A172 (cell line): ENCODE results near the gene TNFAIP3. TPM values are rescaled to one million over a fixed set of nuclear protein-coding genes. Genes with fewer than 3 reads are reported as not detected.
"Not testable (repeated sequence)": the region's sequence is repeated elsewhere in the genome, so short reads cannot be mapped to it uniquely, and the experiment has no call there.

Experiments used
- DNase-seq: peaks from one replicate; pipeline ENCODE4 v3.0.0-alpha.2; 2015; ENCODE audit warnings: low spot score
- total RNA-seq: library from RNA; depleted of rRNA; stranded (reverse); fragments of >200 nt; shearing (Covaris generic); gene quantifications from 2 replicates; pipeline ENCODE4 v1.2.3, GENCODE V29; 2014; rRNA removed

The TNFAIP3 gene
- total RNA-seq, result 1.2 and 1.6 TPM in 2 replicates

GRCh38 chr6:137866914-137867684, at the start of gene TNFAIP3:
Gene TNFAIP3, plus strand, starts transcription at chr6:137867259. Its CDS starts 3,969 bp downstream, at chr6:137871228.
- DNase-seq, result peak; percentile 85

GRCh38 chr6:137818440-137818839, 48.6 kb upstream of the TNFAIP3 start:
- DNase-seq, result no peak

GRCh38 chr6:137819740-137820139, 47.3 kb upstream of the TNFAIP3 start:
- DNase-seq, result no peak

GRCh38 chr6:137820425-137820824, 46.6 kb upstream of the TNFAIP3 start:
- DNase-seq, result no peak

GRCh38 chr6:137820952-137821351, 46.1 kb upstream of the TNFAIP3 start:
- DNase-seq, result no peak

GRCh38 chr6:137821491-137821890, 45.6 kb upstream of the TNFAIP3 start:
- DNase-seq, result no peak

GRCh38 chr6:137823826-137824555, 43.1 kb upstream of the TNFAIP3 start:
- DNase-seq, result peak; percentile 27

GRCh38 chr6:137824556-137824879, 42.5 kb upstream of the TNFAIP3 start:
- DNase-seq, result no peak

- DNase-seq, result no peak
Observed at GRCh38 chr6:137824896-137825295, 42.2 kb upstream of the TNFAIP3 start.

- no peak for DNase-seq
Observed at GRCh38 chr6:137827411-137827940, 39.6 kb upstream of the TNFAIP3 start.

- DNase-seq, result no peak
Observed at GRCh38 chr6:137827977-137828810, 38.9 kb upstream of the TNFAIP3 start.

GRCh38 chr6:137829641-137830083, 37.4 kb upstream of the TNFAIP3 start:
- DNase-seq, result peak; percentile 73

- no peak for DNase-seq
Observed at GRCh38 chr6:137830511-137830911, 36.5 kb upstream of the TNFAIP3 start.

- peak; percentile 90 for DNase-seq
Observed at GRCh38 chr6:137832110-137832509, 34.9 kb upstream of the TNFAIP3 start.

GRCh38 chr6:137834508-137834907, 32.6 kb upstream of the TNFAIP3 start:
- DNase-seq, result no peak

- no peak for DNase-seq
Observed at GRCh38 chr6:137836788-137837187, 30.3 kb upstream of the TNFAIP3 start.

GRCh38 chr6:137838090-137838489, 29.0 kb upstream of the TNFAIP3 start:
- DNase-seq, result not testable (repeated sequence)

- DNase-seq, result not testable (repeated sequence)
Observed at GRCh38 chr6:137838597-137838996, 28.5 kb upstream of the TNFAIP3 start.

GRCh38 chr6:137839076-137839475, 28.0 kb upstream of the TNFAIP3 start:
- DNase-seq, result no peak

- no peak for DNase-seq
Observed at GRCh38 chr6:137840252-137840651, 26.8 kb upstream of the TNFAIP3 start.

- no peak for DNase-seq
Observed at GRCh38 chr6:137843211-137843610, 23.8 kb upstream of the TNFAIP3 start.

- DNase-seq, result not testable (repeated sequence)
Observed at GRCh38 chr6:137844327-137844726, 22.7 kb upstream of the TNFAIP3 start.
